ENCODE results near the gene LRRTM3.

GRCh38 chr10:67087135-67087425 lies 161.2 kb downstream of the LRRTM3 start:
- no peak for TF ChIP-seq CTCF (IDR thresholded peaks at IDR 0.05; ENCODE audit: borderline replicate concordance, extremely low read depth, low read length, poor library complexity, severe bottlenecking)
- TF ChIP-seq EZH2 (IDR thresholded peaks at IDR 0.05; ENCODE audit: borderline replicate concordance, low read depth, low read length, severe bottlenecking) = no peak

Data from DND-41 (cell line).